GM12872 (cell line): ENCODE data around the gene MAN2A1.

Experiments used
- TF ChIP-seq, protein P1 (sequence below): IDR thresholded peaks from 3 replicates; pipeline ENCODE4 v1.5.1; 2011; ENCODE audit warnings: low read depth, mild to moderate bottlenecking, low read length, moderate library complexity; ENCODE audit not compliant: insufficient read depth

MAN2A1 gene

DNA sequence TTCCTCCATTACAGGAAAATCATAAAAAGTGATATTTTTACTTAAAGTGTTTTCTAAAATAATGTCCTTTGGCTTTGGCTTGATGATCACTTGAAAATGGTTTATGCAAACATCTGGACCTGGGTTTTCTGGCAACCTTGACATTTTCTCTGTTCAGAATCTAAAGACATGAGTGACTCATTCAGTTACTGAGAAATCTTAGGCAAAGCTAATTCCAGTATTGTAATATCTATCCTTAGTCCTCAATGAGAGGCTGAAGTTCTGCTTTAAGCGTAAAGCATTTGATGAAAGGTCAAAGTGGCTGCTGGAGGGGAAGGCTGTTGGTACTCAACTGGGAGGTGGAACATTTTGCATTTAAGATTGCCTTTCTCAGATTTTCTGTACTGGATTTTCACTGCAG is 2.3 kb downstream of the MAN2A1 start:
- TF ChIP-seq, protein P1, sequence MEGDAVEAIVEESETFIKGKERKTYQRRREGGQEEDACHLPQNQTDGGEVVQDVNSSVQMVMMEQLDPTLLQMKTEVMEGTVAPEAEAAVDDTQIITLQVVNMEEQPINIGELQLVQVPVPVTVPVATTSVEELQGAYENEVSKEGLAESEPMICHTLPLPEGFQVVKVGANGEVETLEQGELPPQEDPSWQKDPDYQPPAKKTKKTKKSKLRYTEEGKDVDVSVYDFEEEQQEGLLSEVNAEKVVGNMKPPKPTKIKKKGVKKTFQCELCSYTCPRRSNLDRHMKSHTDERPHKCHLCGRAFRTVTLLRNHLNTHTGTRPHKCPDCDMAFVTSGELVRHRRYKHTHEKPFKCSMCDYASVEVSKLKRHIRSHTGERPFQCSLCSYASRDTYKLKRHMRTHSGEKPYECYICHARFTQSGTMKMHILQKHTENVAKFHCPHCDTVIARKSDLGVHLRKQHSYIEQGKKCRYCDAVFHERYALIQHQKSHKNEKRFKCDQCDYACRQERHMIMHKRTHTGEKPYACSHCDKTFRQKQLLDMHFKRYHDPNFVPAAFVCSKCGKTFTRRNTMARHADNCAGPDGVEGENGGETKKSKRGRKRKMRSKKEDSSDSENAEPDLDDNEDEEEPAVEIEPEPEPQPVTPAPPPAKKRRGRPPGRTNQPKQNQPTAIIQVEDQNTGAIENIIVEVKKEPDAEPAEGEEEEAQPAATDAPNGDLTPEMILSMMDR: no peak

DNA sequence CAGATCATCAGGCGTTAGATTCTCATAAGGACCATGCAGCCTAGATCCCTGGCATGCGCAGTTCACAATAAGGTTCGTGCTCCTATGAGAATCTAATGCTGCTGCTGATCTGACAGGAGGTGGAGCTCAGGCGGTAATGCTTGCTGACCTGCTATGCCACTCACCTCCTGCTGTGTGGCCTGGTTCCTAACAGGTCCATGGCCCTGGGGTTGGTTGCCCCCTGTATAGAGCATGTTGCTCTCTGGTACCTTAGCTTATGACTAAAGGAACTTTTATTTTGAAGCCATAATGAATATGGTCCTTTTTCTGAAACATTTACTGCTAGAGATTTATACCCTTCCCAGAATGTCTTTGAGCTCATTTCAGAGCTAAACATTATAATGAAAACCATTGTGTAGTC is 3.1 kb downstream of the MAN2A1 start:
- TF ChIP-seq, protein P1: no peak

DNA sequence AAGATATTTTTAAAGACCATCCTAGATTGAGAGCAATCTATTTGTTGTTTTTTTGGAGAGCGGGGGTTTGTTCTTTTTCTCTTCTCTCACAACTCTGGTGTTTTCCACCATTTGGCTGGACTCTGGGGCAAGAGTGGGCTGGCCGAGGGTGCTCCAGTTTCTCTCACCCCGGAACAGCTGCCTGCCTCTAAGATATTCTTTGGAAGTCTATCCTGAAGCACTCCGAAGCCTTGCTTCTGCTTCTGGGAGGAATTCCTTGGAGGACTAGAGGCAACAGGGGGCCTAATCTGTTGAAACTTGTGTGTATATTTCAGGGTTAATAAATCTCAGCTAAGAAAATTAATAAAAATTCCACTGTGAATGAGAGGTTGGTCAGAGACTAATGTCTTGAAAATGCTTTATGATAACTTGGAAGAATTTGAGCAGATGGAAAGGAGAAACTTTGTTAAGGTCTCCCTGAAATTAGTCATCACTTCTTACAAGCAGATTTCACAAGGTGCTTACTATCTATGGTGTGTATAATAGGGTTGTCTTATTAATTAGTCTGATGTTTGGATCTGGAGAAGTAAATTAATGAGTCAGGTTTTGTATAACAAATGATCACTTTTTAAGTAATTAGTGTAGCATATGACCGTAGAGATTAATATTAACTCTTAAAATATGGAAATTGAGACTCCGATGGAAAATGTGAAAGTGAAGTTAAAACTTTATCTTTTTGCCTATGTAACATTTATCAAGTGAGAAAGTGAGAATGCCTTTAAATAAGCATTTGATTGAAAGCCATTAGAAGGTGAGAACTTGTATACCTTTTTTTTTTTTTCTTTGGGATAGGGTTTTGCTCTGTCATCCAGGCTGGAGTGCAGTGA is 4.0 kb downstream of the MAN2A1 start:
- TF ChIP-seq, protein P1: no peak

DNA sequence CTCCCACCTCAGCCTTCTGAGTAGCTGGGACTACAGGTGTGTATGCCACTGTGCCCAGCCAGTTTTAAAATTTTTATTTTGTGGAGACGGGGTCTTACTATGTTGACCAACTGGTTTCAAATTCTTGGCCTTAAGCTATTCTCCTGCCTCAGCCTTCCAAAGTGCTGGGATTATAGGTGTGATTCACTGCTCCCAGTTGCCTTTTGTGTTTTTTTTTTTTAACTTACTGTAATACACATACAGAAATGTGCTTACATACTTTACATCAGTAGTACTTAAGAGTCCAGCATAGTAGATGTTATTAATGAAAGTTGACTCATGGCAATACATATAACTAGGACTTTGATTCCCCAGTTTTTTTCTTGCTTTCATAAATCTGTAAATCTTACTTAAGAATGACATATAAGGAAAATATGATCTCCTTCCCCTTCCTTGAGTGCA is 4.7 kb downstream of the MAN2A1 start:
- TF ChIP-seq, protein P1: no peak

DNA sequence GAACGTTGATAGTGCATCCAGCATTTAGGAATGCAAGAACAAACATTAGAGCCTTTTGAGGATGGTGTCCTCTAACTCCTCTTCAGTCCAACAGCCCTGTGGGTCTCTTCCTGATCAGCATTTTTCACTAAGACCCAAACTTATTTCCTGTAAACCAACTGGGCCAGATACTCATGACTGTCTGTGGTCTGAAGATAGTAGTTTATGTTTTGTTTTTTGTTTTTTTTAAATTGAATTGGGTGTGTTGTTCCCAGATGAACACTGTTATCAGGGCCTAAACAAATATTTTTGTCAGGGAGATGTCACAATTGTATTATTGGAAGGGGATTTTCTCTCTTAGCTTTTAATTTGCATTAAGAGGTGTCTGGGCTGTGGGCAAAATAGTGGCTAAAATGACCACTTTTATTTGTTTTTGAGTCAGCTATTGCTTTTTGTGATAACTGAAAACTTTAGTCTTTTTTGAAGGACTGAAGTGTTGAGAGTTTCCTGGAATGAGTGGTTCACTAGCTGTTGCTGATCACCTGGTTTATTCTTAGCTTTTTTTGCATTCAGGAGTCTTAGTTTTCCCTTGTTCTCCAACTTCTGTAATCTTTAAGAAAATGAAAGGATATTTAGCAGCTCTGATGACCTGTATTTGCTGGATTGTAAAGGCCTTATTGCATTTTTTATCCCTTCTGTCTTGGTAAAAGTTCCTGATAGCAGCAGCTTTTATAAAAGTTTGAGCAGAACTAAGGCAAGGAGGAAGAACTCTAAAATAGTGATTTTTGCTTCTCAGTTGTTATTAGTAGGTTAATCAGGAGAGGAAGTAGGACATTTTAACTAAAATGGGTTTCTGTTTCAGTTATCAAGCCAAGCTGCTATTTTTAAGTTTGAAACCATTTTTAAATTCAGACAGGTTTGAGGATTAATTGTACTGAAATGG is 5.5 kb downstream of the MAN2A1 start:
- TF ChIP-seq, protein P1: no peak

DNA sequence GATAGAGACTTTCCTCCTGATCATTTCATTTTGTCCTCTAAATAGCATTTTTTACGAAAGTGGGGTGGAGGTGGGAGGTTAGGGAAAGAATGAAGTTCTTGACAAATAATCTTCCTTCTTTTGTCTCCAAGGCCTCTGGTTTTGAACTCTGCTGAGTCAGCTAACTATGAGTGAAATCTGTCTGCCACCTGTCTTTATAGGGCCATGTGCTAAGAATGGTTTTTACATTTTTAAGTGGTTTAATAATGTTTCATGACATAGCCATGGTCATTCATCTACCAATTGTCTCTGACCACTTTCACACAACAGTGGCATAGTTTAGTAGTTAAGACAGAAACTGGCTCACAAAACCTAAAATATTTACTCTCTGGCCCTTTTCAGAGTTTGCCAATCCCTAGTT is 7.6 kb downstream of the MAN2A1 start:
- TF ChIP-seq, protein P1: no peak

DNA sequence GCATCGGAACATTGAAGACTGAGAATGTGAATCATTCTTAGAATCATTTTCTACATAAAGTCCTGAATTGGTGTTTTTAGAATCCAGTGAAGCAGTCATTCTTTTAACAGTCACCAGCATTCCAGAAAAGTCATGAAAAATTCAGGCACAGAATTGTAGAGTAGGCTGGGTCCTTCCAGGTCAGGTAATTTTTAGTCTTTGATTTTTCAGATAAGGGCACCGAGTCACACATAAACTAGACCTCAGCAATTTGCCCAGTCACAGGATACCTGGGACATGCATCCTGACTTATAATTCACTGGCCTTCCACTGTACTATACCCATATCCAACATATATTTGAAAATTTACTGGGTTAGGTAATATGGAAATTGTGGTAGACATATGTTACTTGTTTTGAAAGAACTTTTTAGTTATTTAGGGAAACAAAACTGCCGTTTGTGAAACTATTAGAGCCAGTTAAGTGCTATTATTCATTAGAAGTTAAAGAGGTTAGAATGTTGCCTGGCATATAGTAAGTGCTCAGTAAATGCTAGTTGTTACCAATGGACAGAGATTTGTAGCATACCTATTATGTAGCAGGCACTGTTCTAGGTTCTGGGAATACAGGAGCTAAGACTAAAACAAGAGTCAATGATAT is 10.9 kb downstream of the MAN2A1 start:
- TF ChIP-seq, protein P1: no peak
